GM21723 (cell line): ENCODE measurements around the gene CDHR2.

ENCODE experiments used
- ATAC-seq: cut with Tn5 transposase; IDR thresholded peaks from one replicate; pipeline ENCODE4 v1.9.1; 2021; ENCODE audit warnings: mild to moderate bottlenecking, moderate library complexity; ENCODE audit not compliant: unreplicated experiment

The CDHR2 gene

DNA sequence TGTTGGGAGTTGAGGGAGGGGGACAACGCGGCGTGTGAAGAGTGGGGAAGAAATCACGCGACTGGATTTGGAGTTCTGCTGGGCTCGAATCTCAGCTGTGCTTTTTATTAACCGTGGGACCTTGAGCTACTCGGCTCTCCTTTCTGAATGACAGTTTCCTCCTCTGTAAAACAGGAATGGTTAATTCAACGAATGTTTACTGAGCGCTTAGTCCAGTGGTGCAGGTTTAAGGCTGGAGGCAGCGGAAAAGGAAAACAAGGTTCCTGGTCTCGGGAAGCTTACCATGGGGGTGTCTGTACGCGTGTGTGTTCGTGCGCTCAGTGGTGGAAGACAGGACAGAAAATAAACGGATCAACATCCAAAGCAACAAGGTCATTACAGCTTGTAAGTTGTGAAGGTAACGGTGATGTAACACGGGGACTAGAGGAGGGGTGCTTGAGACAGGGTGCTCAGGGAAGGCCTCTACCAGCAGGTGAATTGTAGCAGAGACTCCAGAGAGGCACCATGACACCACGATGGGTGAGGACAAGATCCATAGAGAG lies 81.6 kb downstream of the CDHR2 start:
- no peak for ATAC-seq

DNA sequence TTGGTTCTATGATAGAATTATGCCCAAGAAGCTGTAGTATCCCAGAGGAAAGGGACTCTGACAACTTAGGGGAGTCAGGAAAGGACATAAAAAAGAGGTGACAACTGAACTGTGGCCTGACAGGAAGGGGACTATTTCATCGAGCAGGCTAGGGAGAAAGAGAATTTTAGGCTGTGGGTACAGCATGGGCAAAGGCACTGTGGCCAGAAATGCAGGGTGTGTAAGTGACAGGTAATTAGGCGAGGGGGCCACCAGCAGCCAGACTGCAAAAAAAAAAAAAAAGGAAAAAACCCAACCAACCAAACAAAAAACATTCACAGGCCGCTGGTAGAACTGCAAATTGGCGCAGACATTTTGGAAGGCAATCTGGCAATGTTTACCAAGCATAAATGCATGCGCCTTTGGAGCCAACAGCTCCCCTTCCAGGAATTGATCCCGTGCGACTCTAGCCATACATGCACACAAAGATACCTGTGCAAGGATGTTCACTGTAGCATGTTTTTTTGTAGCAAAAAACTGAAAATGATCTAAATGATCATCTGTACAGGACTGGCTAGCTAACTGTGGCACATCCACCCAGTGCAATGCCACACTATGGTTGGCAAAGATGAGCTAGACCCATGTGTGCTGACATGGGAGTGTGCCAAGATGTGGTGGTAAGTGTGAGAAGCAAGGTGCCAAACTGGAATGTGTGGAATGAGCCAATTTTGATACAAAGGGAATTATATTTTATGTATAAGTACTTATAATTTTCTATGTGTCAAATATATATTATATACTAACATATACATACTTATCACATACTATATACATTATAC lies 82.5 kb downstream of the CDHR2 start:
- ATAC-seq = no peak

DNA sequence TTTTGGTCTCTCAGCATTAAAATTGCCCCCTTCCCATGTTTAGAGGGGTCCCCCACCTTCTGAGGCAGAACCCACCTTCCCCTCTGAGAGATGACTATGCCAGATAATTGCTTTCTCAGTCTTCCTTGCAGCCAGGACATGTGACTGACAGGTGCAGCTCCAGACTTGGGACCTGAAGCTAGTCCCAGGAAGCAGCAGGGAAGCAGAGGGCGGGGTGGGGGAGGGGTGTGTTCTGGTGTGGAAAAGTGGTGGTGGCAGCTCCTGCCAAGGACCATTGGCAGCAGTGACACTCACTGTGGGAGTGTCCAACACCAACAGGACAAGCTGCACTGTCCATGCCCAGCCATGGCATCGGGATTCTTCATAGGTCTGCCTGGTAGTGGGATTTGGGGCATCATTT lies 83.6 kb downstream of the CDHR2 start:
- ATAC-seq = no peak

- no peak for ATAC-seq
These were observed 84.5 kb downstream of the CDHR2 start for GRCh38 chr5:176633598-176633997.

DNA sequence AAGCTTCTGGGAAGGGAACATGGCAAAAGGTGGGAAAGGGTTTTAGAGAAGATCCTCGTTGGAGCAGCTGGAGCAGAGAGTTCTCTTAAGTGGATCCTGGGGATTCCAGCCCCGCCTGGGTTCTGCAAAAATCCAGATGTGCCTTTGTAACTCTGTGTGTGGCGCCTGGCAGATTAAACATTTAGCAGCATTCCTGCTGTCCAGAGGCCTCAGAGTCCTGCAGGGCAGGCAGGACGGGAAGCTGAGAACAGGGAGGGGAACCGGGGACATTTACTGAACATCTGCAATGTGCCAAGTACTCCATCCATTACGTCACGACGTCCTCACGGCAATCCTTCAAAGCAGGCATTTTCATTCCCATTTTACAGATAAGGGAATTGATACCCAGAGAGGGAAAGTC lies 87.3 kb downstream of the CDHR2 start:
- ATAC-seq = no peak

DNA sequence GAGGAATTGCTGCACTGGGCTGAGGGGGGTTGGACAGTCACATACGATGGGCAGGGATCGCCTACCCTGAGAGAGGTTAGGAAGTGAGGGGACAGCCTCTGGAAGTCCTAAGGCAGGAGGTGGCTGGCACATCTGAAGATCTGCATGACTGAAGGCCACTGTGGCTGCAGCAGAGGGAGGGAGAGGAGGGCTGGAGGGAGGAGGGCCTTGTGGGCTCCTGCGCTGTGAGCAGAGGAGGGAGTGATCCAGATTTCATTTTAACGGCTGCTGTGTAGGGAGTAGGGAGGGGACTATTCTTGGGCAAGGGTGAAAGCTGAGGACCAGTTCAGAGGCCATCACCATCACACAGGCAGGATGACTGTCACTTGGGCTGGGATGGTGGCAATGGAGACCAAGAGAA lies 88.4 kb downstream of the CDHR2 start:
- no peak for ATAC-seq

DNA sequence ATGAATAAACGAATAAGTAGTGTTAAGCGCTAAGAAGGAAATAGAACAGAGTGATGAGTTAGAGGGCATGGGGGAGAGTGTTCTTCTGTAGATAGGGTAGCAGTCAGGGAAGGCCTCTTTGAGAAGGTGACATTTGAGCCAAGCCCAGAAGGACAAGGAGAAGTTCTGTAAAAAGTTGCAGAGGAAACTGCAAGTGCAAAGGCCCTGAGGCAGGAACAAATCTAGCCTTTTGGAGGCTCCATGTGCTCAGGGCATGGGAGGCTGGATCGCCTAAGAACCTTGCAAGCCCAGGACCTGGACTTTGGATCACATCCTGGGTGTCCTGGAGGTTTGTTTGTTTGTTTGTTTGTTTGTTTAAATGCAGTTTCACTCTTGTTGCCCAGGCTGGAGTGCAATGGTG lies 89.3 kb downstream of the CDHR2 start:
- ATAC-seq = no peak

- no peak for ATAC-seq
These were observed 90.1 kb downstream of the CDHR2 start for GRCh38 chr5:176639208-176639607.

DNA sequence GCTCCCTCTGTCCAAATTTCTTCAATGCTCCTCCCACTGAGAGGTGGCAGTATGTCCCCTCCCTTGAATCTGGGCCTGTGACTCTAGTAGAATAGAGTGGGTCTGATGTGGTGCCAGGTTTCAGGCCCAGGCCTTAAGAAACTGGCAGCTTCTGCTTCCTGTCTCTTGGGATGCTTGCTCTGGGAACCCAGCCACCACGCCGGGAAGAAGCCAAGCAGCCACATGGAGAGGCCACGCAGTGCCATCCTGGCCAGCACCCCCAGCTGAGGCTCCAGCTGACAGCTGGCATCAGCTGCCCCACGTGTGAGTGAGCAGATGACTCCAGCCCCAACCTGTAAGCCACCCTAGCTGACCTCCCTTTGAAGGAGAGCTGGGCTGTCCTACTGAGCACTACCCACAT lies 90.8 kb downstream of the CDHR2 start:
- no peak for ATAC-seq

DNA sequence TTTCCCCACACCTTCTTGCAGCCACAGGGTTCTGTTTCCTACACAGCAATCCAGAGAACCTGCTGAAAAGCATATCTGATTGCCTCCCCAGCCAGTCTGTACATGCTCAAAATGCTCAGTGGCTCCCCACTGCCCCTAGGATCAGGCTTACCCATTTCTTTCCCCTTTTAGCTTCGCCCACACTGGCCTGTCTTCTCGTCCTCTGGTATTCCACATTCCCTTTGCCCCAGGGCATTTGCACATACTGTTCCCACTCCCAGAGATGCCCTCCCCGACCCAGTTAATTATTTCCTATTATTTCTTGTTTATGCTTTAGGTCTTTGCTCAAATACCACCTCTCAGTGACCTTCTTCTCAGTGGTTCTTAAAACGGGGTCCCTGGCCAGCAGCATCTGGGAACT lies 91.5 kb downstream of the CDHR2 start:
- ATAC-seq = no peak

- no peak for ATAC-seq
These were observed 93.7 kb downstream of the CDHR2 start for GRCh38 chr5:176642675-176643490.

- no peak for ATAC-seq
These were observed 94.5 kb downstream of the CDHR2 start for GRCh38 chr5:176643491-176644219.

DNA sequence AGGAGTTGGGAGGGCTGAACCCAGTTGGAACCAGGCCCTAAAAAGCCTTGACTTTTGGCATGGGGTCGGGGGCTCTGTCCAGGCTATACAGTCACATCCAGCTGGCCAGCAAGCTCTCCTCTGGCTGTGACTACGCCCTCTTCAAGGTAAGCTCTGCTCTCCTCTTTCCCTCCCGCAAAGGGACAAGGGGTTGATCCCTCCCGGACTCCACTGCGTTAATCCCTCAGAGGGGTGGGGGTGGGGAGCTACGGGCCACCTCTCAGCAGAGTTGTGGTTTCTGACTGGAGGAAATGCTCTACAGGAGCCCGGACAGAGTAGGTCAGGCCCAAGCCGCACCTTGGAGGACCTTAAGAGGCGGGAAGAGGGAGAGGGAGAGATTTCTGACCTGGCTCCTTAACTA lies 95.2 kb downstream of the CDHR2 start:
- ATAC-seq = no peak

DNA sequence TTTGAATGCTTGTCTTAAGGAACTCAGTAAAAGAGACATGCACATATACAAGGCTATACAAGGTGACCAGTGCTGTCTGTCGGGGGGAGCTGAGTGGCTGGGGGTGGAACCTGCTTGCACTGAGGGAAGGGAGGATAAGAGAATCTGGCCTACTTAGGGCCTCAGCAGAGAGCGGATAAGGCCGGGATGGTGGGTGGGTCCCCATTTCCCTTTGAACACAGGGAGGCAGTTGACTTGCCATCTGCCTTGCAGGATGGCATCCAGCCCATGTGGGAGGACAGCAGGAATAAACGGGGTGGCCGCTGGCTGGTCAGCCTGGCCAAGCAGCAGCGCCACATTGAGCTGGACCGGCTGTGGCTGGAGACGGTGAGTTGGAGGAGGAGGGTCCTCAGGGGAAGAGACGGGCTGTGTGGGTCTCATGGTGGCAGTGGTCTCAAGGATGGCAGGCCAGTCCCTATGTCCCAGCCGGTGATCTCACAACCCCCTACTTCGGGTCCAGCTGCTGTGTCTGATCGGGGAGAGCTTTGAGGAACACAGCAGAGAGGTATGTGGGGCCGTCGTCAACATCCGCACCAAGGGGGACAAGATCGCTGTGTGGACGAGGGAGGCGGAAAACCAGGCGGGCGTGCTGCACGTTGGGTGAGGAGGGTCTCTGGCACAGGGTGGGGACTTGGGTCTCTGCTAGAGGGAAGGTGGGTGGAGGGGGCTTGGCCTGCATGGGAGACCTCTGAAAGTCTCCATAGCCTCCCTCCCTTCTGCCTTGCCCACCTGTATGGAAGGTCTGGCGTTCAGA lies 95.9 kb downstream of the CDHR2 start:
- ATAC-seq = no peak
